Measurements from ENCODE around the gene PRSS38.

PRSS38 gene

DNA sequence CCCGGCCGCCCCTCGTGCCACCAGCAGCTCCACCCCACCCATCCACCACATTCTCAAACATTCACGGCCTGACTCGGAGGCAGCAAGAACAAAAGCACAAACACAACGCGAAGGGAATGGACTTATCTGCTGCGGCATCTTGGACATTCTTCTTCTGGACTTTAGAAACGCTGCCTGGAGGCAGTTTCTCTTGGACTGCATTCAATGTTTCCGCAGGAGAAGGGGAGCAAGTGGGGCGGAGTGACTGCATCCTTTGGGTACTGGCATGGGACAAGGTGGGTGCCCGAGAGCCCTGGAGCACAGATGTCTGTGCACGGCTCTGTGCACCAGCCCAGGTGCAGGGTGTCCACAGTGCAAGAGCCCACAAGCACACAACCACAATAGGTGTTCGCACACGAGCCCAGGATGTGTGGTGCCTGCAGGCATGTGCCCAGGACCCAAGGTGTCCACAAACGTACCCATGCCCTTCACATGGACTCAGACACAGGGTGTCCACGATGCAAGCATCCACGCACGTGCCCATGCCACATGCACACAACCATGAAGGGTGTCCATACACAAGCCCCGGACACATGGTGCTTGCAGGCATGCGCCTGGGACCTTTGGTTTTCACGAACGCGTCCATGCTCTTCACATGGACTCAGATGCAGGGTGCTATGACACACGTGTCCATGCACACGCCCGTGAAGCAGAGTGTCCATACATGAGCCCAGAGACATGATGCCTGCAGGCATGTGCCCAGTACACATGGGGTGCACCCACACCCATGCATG is 78.7 kb downstream of the PRSS38 start:
- TF ChIP-seq, protein P1, sequence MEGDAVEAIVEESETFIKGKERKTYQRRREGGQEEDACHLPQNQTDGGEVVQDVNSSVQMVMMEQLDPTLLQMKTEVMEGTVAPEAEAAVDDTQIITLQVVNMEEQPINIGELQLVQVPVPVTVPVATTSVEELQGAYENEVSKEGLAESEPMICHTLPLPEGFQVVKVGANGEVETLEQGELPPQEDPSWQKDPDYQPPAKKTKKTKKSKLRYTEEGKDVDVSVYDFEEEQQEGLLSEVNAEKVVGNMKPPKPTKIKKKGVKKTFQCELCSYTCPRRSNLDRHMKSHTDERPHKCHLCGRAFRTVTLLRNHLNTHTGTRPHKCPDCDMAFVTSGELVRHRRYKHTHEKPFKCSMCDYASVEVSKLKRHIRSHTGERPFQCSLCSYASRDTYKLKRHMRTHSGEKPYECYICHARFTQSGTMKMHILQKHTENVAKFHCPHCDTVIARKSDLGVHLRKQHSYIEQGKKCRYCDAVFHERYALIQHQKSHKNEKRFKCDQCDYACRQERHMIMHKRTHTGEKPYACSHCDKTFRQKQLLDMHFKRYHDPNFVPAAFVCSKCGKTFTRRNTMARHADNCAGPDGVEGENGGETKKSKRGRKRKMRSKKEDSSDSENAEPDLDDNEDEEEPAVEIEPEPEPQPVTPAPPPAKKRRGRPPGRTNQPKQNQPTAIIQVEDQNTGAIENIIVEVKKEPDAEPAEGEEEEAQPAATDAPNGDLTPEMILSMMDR (IDR thresholded peaks at IDR 0.05; ENCODE audit: low read length, missing control alignments), result no peak
- H3K4me3 ChIP-seq (replicated peaks; ENCODE audit: low read depth, low read length), result no peak overlapping the region
- no peak for DNase-seq (ENCODE audit: low read depth)

DNA sequence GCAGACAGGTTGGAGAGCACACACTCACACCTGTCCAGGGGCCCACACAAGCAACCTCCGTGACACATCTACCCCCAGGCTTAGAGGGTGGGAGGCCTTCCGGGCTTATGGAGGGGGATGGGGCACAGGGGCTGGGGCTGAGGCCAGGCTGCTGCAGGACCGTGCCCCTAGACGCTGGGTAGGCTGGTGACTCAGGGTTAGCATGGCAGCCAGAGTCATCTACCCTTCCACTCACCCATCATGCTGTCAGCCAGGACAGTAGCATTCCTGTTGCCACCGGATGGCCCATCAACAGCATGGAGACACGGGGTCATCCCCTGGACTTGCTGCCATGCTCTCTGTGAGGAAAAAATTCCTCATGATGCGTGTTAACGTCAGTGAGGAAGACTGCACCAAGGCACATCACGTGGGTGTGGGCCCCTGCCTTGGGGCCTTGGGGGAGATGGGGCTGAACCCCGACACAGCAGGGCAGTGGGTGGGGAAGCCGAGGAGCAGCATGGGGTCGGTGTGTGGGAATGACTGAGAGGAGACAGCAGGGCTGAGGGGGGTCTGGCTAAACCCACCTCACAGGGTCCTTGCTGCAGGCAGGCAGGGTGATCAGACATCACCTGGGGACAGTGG is 79.5 kb downstream of the PRSS38 start:
- no peak for DNase-seq (ENCODE audit: low read depth)
- TF ChIP-seq, protein P1 (IDR thresholded peaks at IDR 0.05; ENCODE audit: low read length, missing control alignments), result no peak
- no peak overlapping the region for H3K4me3 ChIP-seq (replicated peaks; ENCODE audit: low read depth, low read length)

Measured in fibroblast of pulmonary artery (primary cell).